SIG-M5 (cell line): ENCODE data around the gene NT5DC1.

Experiments used
- DNase-seq: peaks from one replicate; lab custom pipeline; 2025; lab: John Stamatoyannopoulos, UW

The NT5DC1 gene

GRCh38 chr6:116246089-116246488, 145.4 kb downstream of the NT5DC1 start:
- DNase-seq = no peak

DNA sequence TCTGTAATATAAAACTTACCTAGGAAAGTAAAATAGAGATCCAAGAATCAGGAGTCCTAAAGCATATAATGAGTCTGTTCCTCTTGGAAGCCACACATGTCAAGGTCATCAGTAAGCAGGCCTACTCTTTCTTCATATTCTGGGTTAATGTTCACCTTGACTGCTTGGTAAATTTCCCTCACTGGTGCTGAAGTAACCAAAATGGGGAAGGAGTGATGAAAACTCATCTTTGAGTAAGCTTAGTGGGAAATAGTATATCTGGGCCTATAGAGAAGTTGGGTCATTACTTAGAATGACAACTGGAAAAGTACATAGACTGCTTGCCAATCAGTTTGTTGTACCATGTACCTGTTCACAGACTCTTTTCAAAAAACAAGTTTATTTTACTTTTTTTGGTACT, 146.6 kb downstream of the NT5DC1 start:
- DNase-seq = no peak

DNA sequence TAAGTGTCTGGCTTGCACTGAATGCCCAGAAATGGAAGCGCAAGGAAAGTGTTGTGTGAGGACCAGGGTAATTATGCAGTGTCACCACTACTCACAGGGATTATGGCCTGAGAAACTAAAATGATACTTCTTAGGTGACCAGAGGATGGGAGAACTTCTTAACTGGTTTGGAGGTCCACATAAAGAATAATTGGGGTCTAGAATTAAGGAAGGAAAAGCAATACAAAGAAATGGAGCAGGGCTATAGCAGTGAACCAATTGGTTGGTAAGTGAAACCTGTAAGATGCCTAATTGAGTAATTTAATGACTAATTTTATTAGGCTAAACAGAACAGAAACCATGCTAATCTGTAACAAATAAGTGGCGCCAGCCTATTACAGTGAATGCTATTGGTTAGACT, 147.9 kb downstream of the NT5DC1 start:
- no peak for DNase-seq

- no peak for DNase-seq
These were observed 151.1 kb downstream of the NT5DC1 start for GRCh38 chr6:116251568-116252384.

GRCh38 chr6:116253188-116253504, 152.5 kb downstream of the NT5DC1 start:
- no peak for DNase-seq

- DNase-seq = peak; percentile 68
These were observed 153.0 kb downstream of the NT5DC1 start, which contains the start of gene TSPYL4 for GRCh38 chr6:116253505-116254296. Gene TSPYL4, minus strand, starts transcription at chr6:116254075. Its CDS starts 67 bp downstream, at chr6:116254008.

DNA sequence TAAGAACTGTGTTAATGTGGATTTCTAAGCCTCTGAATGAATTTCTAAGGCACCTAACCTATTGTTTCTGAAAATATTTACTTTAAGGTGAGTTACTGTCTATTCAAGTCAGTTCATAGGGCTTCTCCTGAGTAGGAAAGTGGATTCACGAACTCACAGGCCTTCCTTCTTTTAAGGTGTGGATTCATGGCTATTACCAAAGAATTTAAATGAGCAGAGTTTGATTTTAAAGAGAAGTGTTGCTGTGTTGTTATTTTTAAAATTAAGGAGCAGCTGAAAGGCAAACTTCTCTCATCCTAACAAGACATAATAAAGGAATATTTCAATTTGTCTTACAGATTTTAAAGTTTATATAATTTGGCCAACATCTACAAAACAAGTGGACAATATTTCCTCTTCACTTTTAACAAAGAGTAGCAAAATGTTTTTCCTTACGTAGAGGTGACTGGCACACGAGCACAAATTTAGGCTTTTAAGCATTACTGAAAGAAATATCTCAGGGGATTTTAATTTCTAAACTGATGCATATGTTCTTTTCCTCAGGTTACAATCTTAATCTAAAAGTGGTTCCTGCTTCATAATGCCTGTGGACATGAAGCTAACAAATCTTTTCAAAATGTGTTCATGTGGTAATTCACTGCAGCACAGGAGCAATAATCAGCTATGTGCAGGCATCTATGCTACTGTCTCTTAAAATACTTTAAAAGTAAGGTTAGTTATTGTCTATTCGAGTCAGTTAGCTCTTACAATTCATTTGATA, 153.8 kb downstream of the NT5DC1 start:
- DNase-seq = no peak

DNA sequence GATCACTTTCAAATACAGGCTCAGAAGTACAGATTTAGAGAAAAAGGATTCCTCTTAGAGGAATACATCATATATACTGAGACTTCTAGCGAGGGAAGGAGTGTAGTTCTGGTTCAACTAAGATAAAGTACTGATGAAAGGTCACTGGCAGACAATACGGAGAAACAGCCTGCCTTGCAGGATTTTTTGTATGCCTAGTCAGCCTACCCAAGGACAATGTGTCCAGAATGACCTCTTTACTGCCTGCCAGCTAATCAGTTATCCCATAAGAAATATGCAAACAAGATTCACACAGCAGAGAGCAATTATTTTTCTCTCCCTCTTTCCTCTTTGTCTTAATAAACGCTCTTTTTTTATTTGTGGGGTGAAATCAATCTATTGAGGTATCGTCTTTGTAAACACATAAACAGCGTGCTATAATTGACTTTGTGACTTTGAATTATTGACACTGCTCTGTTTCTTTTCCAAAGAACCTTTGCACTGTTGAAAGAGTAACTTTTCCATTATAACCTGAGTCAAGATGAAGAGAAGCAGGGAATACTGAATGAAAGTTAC, 154.7 kb downstream of the NT5DC1 start:
- no peak for DNase-seq

DNA sequence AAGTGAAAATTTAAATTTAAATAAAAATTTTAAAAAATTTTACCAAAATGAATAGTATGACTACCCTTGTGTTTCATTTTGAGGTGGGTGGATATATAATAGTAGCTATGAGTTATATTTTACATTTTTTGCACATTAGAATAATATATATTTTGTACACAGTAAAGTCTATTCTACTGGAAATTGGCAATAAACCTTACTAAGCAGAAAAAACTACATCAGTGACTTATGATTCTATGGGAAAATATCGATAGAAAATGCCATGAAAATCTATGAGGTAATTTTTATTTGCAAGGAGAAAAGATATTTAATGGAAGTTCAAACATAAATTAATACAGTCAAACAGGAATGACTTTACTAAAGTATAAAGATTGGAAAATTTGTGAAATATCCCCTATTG, 156.0 kb downstream of the NT5DC1 start:
- no peak for DNase-seq

DNA sequence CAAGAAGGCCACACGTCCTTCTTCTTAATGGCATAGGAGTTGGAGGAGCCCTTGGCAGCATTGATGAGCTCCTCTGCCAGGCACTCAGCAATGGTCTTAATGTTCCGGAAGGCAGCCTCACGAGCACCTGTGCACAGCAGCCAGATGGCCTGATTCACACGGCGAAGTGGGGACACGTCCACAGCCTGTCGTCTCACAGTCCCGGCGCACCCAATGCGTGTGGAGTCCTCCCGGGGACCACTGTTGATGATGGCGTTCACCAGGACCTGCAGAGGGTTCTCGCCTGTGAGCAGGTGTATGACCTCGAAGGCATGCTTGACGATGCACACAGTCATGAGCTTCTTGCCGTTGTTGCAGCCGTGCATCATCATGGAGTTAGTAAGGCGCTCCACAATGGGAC, 157.9 kb downstream of the NT5DC1 start:
- DNase-seq = no peak

DNA sequence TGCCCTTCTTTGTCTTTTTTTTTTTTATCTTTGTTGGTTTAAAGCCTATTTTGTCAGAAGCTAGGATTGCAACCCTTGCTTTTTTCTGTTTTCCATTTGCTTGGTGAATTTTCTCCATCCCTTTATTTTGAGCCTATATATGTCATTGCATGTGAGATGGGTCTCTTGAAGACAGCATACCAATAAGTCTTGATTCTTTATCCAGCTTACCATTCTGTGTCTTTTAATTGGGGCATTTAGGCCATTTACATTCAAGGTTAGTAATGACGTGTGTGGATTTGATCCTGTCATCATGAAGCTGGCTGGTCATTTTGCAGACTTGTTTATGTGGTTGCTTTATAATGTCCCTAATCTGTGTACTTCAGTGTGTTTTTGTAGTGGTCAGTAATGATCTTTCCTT, 162.7 kb downstream of the NT5DC1 start:
- DNase-seq = no peak

DNA sequence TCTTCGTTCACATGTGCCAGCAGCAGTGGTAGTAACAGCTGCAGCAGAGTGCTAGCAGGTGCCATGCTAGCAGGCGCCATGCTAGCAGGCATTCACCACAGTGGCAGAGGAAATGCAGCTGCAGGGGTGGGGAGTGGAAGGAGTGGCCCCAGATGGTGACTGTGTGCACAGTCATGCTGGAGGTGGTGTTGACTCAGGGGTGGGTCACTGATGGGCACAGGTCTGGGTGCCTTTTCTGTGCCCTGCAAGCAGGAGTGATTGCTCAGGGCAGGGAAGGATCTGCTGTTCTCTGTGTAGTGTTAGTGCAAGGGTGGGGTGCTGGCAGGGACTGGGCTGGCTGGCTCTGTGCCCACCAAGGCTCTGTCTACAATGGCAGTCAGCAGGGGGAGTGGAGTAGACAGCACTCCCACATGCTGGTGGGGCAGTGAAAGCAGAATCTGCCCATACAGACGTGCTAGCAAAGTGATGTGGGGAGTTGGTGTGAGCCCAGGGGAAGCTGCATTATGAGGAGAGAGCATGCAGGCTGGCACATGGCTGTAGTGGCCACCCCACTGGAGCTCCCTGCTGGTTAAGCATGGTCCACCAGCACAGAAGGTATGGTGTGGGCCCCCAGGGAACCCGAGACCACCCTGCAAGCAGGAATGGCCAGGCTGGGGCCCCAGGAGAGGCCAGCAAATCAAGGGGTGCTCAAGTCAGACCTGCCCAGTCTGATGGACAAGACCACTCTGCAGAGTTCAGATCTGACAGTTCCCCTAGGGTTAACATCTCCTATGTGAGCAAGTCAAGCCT, 164.6 kb downstream of the NT5DC1 start:
- DNase-seq = no peak

- DNase-seq = no peak
These were observed 166.2 kb downstream of the NT5DC1 start for GRCh38 chr6:116266803-116267202.

DNA sequence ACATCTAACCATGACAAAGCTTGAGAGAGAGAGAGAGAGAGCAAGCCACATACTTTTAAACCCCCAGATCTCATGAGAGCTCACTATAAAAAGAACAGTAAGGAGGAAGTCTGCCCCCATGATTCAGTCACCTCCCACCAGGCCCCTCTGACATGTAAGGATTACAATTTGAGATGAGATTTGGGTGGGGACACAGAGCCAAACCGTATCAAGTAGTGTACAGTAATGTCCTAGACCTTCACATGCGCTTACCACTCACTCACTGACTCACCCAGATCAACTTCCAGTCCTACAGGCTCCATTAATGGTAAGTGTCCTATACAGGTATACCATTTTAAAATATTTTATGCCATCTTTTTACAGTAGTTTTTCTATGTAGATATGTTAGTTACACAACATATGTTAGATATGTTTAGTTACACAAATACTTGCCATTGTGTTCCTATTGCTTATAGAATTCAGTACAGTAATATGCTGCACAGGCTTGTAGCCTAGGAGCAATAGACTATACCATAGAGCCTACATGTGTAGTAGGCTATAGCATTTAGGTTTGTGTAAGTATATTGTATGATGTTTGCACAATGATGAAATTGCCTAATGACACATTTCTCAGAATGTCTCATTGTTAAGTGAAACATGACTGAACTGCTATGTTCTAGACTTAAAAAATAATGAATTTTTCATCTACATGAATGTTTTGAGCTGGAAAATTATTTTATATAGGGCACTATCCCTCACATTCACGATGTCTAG, 167.4 kb downstream of the NT5DC1 start:
- no peak for DNase-seq

DNA sequence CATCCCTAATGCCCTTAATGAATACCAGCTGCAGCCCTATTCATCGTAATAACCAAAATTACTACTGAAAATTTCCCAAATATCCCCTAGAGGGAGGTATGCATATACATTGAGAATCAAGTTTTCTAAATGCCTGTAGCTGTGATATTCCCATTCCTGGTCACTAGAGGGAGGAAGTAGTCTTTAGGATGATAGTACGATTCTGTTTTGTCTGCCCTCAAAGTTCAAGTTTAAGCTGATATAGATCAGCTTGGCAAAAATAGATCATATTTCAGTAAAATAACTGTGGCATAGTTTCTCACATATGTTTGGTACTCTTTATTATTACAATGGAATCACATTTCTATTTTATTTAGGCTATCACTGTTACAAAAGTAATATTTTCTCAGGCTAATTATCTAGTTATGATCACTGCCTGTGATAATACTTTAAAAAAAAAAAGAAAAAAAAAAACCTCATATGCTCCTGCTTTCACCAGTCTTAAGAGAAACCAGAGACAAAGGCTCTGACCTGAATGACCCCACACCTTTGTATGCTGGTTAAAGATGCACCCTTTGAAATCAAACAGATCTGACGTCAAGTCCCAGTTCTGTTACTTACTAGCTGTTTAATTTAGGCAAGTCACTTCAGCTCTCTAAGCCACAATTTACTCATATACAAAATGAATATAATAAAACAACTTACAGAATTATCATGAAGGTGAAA, 168.1 kb downstream of the NT5DC1 start:
- DNase-seq = peak; percentile 33

DNA sequence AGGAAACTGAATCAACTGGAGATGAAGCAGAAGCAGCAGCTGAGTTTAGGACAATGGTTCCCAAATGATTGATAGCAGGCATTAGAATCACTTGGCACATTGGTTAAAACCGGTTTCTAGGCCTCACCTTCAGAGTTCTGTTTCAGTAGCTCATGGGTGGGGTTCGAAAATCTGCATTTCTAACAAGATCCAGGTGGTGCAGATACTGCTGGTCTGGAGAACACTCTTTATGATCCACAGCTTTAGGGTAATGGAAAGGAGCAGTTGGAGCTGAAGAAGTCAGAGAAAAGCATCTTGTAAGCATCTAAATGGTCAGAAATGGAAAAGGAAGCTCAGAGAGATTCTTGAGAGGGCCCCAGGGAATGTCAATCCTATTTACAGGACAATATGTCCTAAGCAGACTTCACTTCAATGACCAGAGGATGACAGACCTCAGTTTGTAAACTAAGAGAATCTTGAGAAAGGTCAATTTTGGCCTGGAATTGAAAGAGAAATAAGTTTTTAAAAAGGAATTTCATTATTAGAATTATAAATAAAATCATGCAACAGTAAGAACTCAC, 170.6 kb downstream of the NT5DC1 start:
- DNase-seq = no peak

GRCh38 chr6:116277124-116277523, 176.5 kb downstream of the NT5DC1 start:
- DNase-seq = no peak

- no peak for DNase-seq
These were observed 177.8 kb downstream of the NT5DC1 start for GRCh38 chr6:116278481-116278829.

- no peak for DNase-seq
These were observed 178.2 kb downstream of the NT5DC1 start for GRCh38 chr6:116278854-116279231.
